ENCODE results near the gene GADD45B. TPM values are rescaled to one million over a fixed set of nuclear protein-coding genes. Genes with fewer than 3 reads are reported as not detected.
A peak's percentile ranks its signal among the peaks of the same experiment; 100 is the strongest.
"Not testable (repeated sequence)": the region's sequence is repeated elsewhere in the genome, so short reads cannot be mapped to it uniquely, and the experiment has no call there.

The GADD45B gene
- total RNA-seq, 1 donor: 54.8 TPM

GRCh38 chr19:2460245-2460644, 15.7 kb upstream of the GADD45B start:
- H3K4me3 ChIP-seq (ENCODE audit: low read depth, low read length): no peak overlapping the region
- no peak for TF ChIP-seq CTCF (IDR thresholded peaks at IDR 0.05; ENCODE audit: insufficient read depth, low read depth, low read length)
- DNase-seq (ENCODE audit: low read depth): no peak

GRCh38 chr19:2461751-2462634, 13.9 kb upstream of the GADD45B start:
- TF ChIP-seq CTCF (IDR thresholded peaks at IDR 0.05; ENCODE audit: insufficient read depth, low read depth, low read length): peak; percentile 16
- DNase-seq (ENCODE audit: low read depth): peak; percentile 36
- peak overlapping the region; percentile 78 for H3K4me3 ChIP-seq (ENCODE audit: low read depth, low read length)

DNA sequence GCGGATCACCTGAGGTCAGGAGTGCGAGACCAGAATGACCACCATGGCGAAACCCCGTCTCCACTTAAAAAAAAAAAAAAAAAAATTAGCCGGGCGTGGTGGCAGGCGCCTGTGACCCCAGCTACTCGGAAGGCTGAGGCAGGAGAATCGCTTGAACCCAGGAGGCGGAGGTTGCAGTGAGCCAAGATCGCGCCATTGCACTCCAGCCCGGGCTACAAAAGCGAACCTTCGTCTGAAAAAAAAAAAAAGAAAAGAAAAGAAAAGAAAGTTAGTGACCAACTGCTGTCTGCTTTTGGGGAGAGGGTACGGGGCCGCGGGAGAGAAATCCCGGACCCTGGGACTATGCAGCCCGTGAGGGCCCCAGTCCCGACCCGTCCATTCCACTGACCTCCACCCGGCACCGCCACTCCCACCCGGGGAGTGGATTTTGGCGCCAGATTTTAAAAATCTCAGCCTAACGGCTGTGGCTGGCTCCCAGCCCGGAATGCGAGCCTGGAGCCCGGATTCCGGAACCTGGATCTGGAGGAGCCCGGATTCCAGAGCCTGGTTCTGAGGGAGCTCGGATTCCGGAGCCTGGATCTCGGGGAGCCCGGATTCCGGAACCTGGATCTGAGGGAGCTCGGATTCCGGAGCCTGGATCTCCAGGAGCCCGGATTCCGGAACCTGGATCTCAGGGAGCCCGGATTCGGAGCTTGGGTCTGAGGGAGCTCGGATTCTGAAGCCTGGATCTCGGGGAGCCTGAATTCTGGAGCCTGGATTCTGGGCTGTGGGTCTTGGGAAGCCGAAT, 13.1 kb upstream of the GADD45B start:
- peak overlapping the region; percentile 78 for H3K4me3 ChIP-seq (ENCODE audit: low read depth, low read length)
- peak; percentile 96 for DNase-seq (ENCODE audit: low read depth)
- no peak for TF ChIP-seq CTCF (IDR thresholded peaks at IDR 0.05; ENCODE audit: insufficient read depth, low read depth, low read length)

DNA sequence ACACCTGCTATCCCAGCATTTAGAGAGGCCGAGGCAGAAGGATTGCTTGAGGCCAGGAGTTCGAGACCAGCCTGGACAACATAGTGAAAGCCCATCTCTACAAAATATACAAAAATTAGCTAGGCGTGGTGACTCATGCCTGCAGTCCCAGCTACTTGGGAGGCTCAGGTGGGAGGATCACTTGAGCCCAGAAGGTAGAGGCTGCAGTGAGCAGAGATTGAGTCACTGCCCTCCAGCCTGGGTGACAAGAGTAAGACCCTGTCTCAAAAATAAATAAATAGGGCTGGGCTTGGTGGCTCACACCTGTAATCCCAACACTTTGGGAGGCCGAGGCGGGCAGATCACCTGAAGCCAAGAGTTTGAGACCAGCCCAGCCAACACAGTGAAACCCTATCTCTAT, 12.2 kb upstream of the GADD45B start:
- DNase-seq (ENCODE audit: low read depth): not testable (repeated sequence)

GRCh38 chr19:2464389-2464788, 11.5 kb upstream of the GADD45B start:
- TF ChIP-seq CTCF (IDR thresholded peaks at IDR 0.05; ENCODE audit: insufficient read depth, low read depth, low read length): no peak
- H3K4me3 ChIP-seq (ENCODE audit: low read depth, low read length): no peak overlapping the region
- DNase-seq (ENCODE audit: low read depth): no peak

More for the DNA sequence above, 12.2 kb upstream of the GADD45B start:
- H3K4me3 ChIP-seq (ENCODE audit: low read depth, low read length): not testable (repeated sequence)

DNA sequence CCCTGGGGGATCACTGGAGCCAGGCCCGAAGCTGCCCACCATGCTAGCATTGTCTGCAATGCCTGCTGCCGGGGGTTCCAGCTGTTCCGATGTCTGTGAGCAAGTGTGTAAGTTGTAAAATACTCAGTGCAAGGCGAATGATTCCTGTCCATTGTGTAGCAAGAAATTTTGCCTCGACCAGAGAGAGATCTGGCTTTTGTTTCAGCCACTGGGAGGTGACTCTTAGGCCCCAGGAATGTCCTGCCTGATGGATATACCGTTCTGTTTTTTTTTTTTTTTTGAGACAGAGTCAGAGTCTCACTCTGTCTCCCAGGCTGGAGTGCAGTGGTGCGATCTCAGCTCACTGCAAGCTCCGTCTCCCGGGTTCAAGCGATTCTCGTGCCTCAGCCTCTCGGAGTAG, 7.3 kb upstream of the GADD45B start:
- DNase-seq (ENCODE audit: low read depth): no peak
- H3K4me3 ChIP-seq (ENCODE audit: low read depth, low read length): no peak overlapping the region
- TF ChIP-seq CTCF (IDR thresholded peaks at IDR 0.05; ENCODE audit: insufficient read depth, low read depth, low read length): no peak
